SKM-1 treated with dmso at 0.1 percent for 144 hours (cell line): ENCODE data around the gene TMEM108.

Source experiments
- DNase-seq: peaks from one replicate; lab custom pipeline; 2025; ENCODE audit not compliant: unreplicated experiment; lab: John Stamatoyannopoulos, UW

Gene TMEM108

DNA sequence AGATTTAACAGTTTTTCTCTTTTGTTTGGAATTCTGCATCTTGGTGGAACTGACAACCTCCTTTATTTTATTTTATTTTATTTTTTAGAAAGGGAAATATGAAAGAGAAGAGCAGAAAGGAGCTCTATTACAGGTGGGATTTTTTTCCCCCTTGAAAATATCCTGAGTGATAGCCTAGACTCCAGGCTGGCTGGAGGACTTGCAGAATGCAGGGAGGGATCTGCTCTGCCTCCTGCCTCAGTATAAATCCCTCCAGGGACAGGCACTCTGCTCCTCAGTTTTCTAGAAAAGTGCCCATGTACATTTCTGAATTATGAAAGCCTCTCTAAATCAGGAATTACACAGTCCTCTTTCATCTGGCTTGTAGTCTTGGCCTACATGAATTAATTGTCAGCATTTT, 173.7 kb downstream of the TMEM108 start:
- DNase-seq, result no peak

DNA sequence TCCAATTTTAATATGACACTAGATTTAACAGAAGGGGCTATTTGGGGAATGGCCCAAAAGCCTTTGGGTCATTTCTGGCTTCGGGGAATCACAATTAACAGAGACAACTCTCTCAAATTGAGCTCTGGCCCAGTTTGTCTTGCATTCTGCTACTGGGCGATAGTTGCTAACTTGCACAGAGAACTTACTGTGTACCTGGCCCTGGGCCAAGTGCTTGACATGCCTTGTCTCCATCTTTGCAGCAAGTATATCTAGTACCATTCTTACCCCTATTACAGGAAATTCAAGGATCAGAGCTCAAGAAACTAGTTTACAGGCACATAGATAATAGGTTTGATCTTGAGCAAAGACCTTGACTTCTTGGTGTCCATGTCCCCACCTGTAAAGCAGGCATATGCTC, 175.7 kb downstream of the TMEM108 start:
- no peak for DNase-seq

DNA sequence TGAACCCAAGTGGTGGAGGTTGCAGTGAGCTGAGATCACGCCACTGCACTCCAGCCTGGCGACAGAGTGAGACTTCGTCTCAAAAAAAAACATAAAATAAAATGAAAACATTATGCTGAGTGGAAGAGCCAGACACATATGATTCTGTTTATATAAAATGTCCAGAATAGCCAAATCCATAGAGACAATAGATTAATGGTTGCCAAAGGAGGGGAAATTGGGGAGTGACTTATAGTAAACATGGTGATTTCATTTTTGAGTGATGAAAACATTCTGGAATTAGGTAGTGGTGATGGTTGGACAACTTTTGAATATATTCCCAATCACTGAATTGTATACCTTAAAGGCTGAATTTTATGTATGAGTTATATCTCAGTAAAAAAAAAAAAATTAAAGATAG, 189.6 kb downstream of the TMEM108 start:
- DNase-seq, result no peak

DNA sequence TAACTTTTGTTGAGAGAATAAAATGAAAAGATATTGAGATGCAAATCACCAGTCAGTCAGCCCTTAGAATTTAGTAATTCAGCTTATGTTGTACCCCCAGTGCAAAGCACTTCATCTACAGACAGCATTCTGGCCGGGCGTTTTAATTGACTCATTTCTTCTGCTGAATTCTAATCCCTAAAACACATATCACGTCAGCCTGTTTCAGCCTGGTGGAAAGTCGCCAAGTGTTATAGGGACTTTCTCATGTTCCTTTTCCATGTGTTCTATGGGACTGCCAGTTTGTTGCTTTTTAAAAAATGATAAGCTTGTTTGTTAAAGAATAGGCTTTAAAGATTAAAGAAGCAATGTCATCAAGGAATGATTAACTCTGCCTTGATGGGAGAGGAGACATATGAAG, 192.0 kb downstream of the TMEM108 start:
- DNase-seq, result no peak

DNA sequence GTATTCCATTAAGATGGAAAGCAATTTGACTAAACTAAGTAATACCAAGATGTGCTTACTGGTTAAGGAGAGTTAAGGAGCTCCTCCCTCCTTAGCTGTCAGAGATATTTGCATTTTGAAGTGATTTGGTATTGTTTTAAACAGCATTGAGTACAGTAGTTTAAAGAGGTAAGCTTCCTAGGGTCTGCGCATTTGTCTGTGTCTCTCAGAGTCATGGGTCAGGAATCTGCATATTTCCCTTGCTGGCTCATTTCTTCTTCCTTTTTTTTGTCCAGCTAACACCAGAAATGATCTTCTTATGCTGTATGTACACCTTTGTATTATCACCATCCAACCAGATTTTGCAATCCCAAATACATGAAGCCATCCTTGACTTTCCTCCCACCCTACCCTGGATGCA, 198.7 kb downstream of the TMEM108 start:
- no peak for DNase-seq

DNA sequence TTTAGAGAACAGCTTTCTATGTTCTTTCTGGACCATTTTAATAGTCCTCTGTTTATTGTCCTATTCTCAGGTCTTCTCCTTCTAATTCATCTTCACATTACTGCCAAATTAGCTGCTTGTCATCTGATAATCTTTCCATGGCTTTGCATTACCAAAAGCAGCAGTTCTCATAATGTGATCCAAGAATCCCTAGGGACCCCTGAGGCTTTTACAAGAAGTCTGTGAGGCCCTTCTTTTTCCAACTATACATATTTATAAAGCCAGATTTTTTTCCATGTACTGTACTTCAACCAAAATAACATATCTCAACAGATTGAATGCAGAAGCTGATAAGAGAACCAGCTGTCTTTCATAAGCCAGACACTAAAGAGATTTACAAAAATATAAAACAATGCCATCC, 199.2 kb downstream of the TMEM108 start:
- no peak for DNase-seq

DNA sequence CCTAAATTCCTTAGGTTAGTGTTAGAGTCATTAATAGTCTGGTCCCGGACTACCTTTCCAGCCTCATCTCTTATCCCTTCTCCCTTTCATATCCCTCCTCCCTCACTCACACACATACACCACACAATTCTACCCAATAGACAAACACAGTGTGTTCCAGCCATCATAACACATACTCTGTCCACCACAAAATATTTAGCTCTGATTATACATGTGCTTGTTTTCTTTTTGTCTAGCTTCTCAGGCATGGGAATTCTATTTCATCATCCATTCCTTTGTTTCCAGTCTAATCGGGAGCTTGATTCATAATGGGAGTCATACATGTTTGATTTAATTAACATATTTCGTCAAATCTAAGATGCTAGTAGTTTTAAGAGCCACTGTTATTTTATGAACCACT, 199.8 kb downstream of the TMEM108 start:
- DNase-seq, result no peak

DNA sequence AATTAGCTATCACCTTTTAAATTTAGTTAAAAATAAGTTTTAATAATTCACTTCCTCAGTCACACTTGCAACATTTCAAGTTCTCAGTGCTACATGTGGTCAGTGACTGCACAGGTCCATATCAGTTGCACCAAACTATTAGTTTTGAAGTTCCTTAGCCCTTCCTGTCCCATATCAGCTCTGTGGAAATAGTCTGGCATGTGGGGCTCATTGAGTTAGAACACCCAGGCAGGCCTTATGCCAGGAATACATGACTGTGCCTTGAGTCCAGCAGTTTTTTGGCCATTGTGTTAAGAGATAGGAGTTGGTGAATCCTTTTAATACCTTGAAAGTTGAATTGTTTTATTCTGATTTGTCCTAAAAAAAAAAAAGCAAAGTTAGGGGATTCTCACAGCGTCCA, 207.9 kb downstream of the TMEM108 start:
- no peak for DNase-seq

DNA sequence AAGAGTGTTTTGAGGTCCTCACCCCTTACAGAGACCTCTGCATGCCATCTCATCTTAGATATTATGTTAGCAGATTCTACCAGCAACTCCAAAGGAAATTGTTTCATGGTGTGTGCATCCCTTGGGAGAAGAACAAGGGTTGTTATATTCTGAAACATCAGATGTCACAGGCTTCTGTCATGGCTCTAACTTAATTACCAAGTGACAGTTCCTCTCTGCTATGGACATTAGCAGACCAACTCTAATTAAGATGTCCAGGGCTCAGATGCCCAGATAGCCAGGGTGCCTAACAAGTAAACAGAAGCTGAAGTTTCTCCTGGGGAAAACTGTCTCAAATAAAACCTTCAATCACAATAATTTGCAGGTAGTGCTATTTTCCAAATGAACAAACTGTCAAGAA, 208.6 kb downstream of the TMEM108 start:
- no peak for DNase-seq

DNA sequence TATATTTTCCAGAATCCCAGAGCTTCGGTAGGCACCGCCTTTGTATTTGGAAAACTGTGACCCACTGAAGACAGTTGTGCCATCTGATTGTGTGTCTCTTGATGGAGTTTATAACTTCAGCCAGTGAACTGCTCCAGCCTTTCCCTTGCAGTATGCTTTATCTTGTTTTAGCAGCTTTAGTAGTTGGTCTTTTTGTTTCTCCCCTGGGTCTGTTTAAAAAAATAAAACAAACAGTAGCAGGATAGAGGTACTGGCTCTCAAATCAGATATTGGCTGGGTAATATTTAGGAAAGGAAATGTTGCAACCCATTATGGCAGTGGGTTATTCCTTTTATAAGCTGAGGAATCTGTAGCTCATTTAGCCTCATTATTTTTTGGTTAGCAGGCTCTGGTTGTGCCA, 210.2 kb downstream of the TMEM108 start:
- DNase-seq, result no peak

DNA sequence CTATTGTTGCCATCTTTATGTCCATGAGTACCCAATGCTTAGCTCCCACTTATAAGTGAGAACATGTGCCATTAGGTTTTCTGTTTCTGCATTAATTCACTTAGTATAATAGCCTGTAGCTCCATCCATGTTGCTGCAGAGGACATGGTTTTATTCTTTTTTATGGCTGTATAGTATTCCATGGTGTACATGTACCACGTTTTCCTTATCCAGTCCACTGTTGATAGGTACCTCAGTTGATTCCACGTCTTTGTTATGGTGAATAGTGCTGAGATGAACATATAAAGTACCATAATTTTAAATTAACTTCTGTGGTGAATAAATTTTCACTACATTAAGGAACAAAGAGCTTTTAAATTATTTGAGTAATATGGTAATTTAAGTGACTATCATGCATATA, 211.3 kb downstream of the TMEM108 start:
- no peak for DNase-seq

DNA sequence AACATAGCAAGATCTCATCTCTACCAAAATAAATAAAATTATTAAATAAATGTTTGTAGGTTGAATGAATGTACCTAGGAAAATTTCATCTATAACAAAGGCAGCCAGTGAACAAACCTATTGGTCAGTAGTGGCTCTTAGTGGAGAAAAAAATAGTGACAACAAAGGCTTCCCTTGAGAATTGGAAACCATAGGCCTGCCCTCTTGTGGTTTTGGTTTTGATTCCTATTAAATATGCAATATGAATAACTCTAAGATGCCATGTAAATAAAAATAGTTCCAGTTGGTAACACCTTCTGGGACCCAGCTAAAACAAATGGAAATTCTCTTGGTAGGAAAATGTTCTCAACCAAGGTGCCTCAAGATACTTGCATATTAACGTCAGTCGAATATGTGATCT, 216.0 kb downstream of the TMEM108 start:
- no peak for DNase-seq

DNA sequence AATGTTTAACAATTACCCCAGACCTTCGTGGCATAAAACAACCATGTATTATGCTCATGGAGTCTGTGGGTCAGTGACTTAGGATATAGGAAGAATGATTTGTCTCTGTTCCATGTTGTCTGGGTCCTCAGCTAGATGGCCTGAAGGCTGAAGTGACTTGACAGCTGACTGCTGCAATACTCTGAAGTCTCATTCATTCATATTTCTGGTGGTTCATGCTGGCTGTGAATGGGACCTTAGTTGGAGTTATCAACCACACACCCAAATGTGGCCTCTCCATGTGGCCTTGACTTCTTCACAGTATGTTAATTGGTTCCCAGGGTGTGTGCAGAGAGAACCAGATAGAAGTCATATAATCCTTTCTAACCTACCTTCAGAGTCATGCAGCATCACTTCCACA, 216.5 kb downstream of the TMEM108 start:
- DNase-seq, result no peak

DNA sequence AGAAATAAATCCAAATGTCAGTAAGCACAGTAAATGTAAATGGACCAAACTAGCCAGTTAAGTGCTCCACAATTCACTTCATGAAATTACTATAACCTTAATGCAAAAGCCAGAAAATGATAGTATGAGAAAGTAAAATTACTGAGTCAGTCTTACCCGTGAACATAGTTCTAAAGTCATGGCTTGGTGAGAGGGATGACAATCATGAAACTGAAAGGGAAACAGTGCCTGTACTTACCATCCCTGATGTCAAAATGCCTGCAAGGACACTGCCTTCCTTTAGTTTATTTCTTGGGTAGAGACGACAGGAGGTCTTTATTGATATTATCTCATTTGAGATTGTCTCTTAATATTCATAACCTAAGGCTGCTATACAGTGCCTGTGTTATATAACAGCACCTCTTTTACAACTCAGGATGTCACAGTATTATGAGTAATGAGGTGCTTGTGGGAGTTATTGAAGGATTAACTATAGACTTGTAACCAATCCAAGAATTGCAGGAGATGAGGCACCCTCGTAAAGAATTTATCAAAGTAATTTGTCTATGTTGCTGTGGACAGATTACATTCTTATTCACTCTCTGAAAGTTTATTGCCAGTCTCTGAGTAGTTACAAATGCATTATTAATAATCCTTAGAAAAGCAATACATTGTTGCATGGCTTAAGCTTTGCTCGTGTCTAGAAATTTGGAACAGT, 218.7 kb downstream of the TMEM108 start:
- DNase-seq, result no peak

DNA sequence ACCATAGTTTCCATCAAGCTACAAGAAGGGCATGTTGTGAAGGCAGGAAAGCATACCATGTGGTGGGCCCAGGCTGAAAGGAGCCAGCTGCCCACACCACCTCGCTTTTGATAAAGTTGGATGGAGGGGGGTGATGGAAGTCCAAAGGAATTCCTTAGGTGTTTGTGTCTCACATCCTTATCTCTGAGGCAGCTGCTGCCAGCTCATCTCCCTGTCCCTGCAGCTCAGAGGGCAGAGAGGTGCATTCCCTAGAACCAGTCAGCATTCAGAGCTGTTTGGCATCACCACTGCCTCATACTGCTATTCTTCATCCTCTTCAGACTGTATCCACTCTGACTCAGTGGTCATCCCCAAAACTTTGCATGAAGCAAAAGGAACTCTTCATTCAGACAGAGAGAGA, 220.2 kb downstream of the TMEM108 start:
- no peak for DNase-seq

DNA sequence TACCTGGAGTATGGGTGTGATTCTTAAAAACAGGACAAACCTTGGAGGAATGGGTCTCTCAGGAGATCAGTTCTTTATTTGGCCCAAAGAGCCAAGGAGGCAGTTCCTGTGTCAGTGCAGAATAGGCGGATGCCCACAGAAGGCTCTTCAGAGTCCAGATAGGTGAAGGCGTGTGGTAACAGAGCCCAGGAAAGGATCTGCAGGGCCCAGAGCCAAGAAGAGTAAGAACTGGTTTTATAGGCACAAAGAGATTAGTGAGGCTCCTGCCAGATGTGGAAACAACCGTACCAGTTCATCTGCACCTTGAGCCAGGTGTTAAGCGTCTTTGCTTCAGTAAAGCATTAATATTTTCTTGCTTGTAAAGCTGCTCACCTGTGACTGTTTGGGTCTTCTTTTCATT, 221.6 kb downstream of the TMEM108 start:
- no peak for DNase-seq

DNA sequence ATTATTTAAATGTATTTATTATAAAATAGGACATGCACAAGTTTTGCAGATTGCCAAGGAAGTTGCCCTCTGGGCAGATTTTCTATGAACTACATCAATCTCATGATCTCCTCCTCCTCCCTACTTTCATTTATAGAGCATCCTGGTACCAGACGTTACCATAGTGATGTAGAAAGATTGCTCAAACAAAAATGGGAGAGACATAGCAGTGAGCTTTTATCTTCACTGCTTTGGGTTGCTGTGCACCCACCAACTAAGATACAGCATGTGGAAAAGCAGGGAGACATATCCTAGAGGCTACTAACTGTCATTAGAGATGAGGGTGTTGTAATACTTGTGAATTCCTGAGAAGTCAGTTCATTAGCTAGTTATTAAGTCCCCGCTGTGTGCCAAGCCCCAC, 224.1 kb downstream of the TMEM108 start:
- no peak for DNase-seq

DNA sequence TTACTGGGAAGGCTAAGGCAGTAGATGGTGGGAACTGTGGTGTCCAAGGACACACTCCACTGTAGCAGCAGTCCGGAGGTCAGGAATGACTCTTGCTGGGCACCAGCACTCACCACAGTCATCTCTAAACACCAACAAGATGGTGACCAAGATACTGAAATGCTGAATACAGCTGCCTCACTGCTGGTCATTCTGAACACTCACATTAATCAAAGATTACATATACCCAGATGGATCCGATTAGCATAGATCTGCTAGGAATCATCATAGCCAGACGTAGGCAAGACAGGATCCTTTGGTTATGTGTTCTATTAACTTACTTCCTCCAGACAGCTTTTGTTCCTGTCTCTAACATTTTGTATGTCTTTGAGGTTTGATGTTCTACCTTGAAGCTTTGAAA, 226.7 kb downstream of the TMEM108 start:
- DNase-seq, result no peak

DNA sequence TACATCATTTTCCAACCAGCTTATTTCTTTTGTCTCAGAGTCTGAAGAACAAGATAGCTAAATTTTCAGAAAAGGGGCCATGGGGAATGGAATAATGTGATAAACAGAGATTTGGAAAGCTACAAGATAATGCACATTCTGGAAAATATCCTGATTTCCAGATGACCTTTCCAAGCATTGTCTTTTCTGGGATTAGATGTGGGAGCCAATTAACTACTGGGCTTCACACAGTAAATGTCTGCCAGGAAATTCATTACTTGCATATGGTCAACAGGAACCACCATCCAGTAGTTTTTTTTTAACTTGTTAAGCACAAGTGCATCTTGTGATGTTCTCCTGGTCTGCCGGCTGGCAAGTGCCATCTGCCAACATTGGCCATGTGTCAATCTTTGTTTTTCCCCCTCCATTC, 230.5 kb downstream of the TMEM108 start:
- DNase-seq, result no peak

DNA sequence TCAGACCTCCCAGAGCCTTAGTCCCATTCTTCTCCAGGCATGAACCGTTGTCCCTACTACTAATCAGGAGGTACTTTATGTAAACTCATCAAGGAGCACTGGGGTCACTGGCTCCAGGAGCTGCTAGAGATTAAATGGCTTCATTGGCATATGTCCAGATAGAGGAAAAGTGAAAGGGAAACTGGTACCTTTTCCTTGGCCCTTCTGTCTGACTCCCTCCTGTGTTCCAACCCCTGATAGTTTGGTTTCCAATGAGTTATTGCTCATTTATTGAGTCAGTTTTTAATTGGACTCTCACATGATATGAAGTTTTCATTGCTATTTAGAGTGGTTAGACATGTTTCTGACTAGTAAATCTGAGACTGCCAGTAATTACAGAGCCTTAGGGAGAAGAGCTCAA, 231.2 kb downstream of the TMEM108 start:
- DNase-seq, result no peak

DNA sequence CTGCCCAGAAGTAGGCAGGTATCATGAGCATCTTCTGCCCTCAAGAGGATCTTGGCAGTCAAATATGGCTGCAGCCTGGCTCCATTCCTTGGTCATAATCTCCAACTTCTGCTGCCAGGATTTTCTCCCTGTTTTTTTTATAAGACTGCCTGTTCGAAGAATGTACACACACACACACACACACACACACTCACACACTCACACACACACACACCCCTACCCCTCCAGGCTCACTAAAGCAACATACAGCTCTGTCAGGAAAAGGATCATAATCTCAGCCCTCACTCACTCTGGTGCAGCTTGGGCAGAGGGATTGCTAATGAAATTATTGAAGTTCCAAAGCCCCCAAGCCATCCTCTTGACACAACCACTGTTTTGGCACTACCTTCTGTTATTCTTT, 232.4 kb downstream of the TMEM108 start:
- no peak for DNase-seq

DNA sequence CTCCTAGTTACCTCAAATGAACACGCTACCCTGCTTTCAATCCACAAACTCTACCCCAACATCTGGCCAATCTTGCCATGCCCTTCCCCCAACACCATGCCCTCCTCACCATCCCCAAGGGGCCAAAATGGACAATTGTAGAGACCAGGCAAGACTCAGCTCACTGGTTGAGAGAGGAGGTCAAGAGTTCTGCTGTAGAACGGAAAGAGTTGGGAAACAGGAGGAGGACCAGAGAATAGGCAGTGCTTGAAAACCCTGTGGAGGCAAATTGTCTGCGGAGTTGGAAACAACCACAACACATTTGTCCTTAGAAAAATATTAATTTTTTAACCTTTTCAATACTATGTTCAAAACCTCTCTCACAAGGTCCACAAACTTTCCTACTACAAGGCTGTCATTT, 232.9 kb downstream of the TMEM108 start:
- DNase-seq, result no peak

DNA sequence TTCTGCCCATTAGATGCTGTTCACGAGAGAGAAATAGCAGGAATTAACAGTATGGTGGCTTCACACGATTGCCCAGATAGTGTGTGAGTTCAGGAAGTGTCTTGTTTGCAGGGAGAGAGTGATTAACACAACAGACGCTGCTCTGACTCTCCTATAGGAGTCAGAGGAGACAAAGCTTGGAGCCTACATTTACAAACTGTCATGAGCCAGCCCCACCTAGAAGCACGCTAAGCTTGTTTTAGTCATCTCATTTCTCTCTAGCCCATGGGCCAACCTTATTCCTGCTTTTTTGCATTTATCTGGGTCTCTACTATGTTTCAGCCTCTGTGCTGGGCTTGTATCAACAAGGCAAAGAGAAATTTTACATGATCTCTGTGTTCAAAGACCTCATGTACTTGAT, 233.3 kb downstream of the TMEM108 start:
- DNase-seq, result no peak

DNA sequence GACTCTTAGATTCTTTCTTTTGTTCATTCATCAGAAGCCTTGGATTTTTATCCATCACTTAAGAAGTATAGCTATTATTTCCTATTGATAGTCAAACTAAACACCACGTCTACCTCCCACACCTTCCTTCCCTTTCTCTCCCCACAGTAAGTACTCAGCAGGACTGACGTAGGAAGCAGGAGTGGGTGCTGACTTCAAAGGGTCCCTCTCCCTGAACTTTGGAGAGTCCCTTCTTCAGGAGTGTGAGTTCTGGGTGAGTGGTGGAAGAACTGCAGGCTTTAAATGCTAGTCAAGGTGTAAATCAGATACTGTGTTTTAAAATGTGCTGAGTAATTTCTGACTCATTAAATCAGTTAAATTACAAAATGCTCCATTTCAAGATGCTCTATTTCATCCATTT, 235.2 kb downstream of the TMEM108 start:
- no peak for DNase-seq
